Left renal pelvis (tissue), 4 donors: Measurements from ENCODE around the gene HCFC1. TPM values are rescaled to one million over a fixed set of nuclear protein-coding genes. Genes with fewer than 3 reads are reported as not detected.

Experiments
- DNase-seq, 4 donors: peaks; one replicate each; pipeline ENCODE4 v3.0.0-alpha.2; 2013; ENCODE audit warnings: low read depth in 4 of 4, low spot score in 3 of 4
- polyA plus RNA-seq, 4 donors: library from polyadenylated mRNA; unstranded; fragments of 120-200 nt; gene quantifications; one replicate each; pipeline ENCODE4 v1.2.1, GENCODE V29; 2013; ENCODE audit not compliant: insufficient read length in 4 of 4

The HCFC1 gene
- polyA plus RNA-seq, 4 donors, result 38.1 to 49.9 (median 42.2) TPM

DNA sequence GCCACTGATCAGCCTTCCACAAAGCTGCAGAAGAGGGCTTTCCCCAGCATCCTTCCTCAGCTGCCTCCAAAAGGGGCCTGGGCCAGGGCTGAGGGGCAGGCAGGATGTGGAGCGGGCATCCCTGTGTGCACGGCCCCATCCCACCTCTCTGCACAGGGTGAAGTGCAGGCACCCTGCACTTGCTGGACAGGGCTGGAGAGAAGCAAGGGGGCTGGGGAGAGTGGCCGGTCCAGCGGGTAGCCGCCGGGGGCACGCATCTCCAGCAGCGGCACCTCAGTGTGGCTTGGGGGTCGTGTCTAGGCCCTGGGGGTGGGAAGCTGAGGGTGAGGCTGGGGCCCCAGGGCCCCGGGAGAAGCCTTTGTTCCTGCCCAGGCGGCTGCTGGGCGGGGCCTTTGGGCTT lies 64.2 kb downstream of the HCFC1 start:
- no peak for DNase-seq

DNA sequence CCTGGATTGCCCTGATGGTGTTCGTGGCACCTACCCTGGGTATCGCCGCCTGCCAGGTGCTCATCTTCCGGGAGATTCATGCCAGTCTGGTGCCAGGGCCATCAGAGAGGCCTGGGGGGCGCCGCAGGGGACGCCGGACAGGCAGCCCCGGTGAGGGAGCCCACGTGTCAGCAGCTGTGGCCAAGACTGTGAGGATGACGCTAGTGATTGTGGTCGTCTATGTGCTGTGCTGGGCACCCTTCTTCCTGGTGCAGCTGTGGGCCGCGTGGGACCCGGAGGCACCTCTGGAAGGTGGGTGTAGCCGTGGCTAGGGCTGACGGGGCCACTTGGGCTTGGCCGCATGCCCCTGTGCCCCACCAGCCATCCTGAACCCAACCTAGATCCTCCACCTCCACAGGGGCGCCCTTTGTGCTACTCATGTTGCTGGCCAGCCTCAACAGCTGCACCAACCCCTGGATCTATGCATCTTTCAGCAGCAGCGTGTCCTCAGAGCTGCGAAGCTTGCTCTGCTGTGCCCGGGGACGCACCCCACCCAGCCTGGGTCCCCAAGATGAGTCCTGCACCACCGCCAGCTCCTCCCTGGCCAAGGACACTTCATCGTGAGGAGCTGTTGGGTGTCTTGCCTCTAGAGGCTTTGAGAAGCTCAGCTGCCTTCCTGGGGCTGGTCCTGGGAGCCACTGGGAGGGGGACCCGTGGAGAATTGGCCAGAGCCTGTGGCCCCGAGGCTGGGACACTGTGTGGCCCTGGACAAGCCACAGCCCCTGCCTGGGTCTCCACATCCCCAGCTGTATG lies 65.3 kb downstream of the HCFC1 start:
- DNase-seq, result no peak

DNA sequence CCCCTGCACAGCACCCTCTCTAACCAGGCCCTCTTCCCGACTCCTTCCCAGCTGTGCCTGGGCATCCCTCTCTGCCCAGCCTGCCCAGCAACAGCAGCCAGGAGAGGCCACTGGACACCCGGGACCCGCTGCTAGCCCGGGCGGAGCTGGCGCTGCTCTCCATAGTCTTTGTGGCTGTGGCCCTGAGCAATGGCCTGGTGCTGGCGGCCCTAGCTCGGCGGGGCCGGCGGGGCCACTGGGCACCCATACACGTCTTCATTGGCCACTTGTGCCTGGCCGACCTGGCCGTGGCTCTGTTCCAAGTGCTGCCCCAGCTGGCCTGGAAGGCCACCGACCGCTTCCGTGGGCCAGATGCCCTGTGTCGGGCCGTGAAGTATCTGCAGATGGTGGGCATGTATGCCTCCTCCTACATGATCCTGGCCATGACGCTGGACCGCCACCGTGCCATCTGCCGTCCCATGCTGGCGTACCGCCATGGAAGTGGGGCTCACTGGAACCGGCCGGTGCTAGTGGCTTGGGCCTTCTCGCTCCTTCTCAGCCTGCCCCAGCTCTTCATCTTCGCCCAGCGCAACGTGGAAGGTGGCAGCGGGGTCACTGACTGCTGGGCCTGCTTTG lies 66.0 kb downstream of the HCFC1 start:
- DNase-seq, result no peak

DNA sequence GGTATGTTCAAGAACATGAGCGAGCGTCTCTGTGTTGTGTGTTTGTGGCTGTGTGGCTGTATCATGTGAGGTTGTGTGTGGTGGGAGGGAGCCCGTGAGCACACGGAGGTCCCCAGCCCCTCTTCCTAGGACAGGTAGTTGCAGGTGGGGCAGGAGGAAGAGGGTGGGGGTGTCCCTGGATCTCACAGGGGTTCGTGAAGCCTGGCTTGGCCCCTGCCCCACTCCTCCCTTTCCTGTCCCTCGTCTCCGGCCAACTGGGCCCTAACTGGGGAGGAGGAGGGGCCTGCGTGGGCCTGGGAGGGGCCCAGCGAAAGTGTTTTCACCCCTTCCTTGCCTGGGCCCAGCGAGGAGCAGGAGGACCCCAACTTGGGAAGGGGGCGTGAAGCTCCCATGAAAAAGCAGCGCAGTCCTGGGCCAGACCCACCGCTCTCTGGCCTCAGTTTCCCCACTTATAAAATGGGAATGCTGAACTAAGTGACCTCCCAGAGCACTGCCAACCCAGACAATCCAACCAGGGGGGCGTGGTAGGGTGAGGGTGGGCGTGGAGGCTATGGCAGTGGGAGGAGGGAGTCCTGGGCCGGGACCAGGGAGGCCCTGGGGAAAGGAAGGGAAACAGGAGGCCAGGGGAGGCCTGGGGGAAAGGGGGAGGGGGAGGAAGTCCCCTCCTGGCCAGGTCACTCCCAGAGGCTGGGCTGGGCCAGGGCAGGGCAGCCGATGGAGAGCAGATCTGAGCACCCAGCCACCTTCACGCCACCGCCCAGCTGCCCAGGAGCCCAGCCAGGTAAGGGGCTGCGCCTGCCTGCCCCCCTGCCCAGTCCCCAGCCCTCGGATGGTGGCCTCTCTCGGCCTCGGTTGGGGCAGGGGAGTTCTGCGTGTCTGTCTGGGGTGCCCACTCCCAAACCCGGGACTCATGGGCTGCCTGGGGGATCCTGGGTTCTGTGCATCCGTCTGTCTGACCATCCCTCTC lies 67.3 kb downstream of the HCFC1 start, which contains the start of gene AVPR2:
Gene AVPR2, plus strand, starts transcription at position 683 of the 967 bp plus-strand sequence. CDS start 473 bp downstream, outside the sequence.
- no peak for DNase-seq

DNA sequence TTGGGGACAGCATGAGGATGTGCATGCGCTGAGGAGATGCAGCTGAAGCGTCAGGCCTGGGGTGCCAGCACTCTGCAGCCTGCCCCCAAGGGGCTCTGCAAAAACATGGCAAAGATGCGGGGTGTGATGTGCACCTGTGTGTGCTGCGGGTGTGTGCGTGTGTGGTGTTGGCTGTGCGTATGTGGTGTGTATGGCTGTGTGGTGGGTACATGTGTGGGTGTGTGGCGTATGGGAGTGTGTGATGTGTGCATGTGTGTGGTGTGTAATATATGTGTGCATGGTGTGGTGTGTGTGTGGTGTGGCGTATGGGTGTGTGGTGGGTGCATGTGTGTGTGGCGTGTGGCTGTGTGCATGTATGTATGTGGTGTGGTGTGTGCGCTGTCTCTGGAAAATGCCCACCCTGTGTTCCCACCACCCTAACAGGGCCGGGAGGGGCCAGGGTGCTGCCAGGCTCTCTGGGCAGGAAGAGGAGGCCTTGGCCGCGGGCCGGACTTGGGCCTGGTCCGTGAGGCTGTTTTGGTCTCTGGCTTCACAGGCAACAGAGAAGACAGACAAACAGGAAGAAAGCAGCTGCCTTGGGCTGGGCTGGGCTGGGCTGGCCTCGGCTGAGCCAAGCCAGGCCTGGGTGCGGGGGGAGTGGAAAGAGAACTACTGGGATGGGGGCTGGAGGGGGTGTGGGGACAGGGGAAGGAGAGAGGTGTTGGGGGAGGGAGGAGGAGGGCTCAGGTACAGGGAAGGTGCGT lies 68.2 kb downstream of the HCFC1 start:
- DNase-seq, result no peak

DNA sequence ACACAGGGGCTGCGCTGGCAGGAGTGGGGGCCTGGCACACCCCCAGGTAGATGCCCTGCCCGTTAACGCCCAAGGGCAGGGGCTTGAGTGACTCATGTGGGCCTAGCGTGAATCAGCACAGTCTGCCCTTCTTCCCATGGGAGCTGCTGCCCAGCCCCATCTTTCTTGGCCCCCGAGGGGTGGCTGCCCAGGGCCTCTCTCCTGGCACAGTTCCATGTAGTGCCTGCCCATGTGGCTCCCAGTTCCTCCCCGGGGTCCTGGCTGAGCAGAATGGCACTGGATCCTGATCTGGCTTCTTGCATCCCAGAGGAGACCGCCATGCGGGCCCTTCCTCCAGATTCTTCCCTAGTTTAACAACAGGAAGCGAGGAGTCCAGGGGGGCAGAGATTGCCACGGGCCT lies 69.2 kb downstream of the HCFC1 start:
- no peak for DNase-seq

DNA sequence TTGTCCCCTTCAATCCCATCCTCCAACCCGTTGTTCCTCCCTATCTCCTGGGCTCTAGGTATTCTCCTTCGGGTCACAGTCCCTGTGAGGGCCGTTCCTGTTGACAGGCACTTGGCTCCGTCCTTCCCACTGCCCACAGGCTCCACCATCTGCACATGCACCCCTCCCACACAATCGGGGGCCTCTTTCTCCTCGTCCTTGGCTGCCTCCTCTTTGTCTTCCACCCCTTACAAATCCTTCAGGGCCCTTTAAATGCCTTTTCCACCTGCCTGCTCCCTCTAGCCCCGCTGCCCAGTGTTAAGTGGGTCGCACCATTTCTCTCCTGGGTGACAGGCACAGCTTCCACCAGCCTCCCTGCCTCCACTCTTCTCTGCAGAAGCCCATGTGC lies 69.9 kb downstream of the HCFC1 start:
- DNase-seq, result no peak

DNA sequence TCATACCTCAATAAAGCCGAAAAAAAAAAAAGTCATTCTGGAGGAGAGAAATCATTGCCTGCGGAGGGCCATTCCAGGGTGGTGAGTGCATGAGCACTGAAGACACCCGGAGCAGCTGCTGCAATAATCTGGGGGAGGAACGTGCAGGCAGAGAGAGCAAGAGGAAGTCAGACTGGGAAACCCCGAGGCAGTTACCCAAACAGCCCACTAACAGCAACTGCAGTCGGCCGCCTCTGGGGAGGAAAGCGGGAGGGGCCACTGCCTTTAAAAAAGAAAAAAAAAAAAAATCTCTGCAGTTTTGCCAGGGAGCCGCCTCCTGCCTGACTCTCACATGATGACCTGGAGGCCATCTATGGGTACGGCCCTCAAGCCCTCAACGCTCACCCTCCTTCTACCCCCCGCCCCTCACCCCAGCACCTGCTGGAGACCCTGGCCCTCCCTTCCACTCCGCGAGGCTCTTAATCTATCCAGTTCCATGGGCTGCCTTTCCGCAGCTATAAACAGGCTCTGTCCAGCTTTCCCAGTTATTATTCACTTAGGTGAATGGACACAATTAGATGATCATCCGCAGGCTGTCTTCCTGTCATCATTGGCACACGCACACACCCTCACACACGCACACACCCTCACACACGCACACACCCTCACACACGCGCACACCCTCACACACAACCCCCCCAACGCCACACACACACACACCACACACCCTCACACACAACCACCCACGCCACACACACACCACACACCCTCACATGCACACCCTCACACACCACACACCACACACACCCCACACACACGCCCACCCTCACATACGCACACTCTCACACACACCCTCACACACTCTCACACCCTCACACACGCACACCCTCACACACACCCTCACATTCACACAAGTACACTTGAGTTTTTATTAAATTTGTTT lies 70.5 kb downstream of the HCFC1 start:
- DNase-seq, result no peak

DNA sequence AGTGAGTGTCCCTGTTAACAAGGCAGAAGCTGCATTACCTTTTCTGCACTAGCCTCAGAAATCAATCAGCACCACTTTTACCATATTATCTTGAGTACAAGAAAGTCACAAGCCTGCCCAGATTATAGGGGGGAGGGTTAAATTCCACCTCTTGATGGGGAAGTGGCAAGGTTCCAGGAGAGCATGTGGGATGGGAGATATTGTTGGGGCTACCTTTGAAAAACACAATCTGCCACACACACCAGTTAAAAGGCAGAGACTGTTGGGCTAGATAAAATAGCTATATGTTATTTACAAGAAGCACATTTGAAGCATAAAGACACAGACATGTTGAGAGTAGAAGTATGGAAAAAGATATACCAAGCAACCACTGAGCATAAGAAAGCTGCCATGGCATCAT lies 73.7 kb downstream of the HCFC1 start:
- no peak for DNase-seq

Other genes starting within 250 kb of the HCFC1 start
- gene BCAP31, start 247.4 kb downstream of the HCFC1 start, polyA plus RNA-seq, result 100 to 1,000 TPM; 100 to 199 (median 181) TPM
- 1 to 10 TPM; 7.0 to 9.6 (median 8.0) TPM for gene ABCD1, start 247.0 kb downstream of the HCFC1 start, polyA plus RNA-seq
- 1 to 10 TPM in 3 of 4 donors, under 1 TPM in 1; 0.76 to 2.1 (median 1.5) TPM for gene PLXNB3, start 207.6 kb downstream of the HCFC1 start, polyA plus RNA-seq
- 1 to 10 TPM in 3 of 4 donors, under 1 TPM in 1; 0.65 to 6.7 (median 1.9) TPM for gene SRPK3, start 190.8 kb downstream of the HCFC1 start, polyA plus RNA-seq
- 10 to 100 TPM; 59.4 to 95.2 (median 71.3) TPM for gene IDH3G, start 177.4 kb downstream of the HCFC1 start, polyA plus RNA-seq
- 100 to 1,000 TPM; 133 to 167 (median 150) TPM for gene SSR4, start 177.2 kb downstream of the HCFC1 start, polyA plus RNA-seq
- gene PDZD4, start 141.3 kb downstream of the HCFC1 start, polyA plus RNA-seq, result 10 to 100 TPM in 2 of 4 donors, 1 to 10 TPM in 2; 6.9 to 13.7 (median 9.6) TPM
- 10 to 100 TPM in 3 of 4 donors, 1 to 10 TPM in 1; 1.9 to 67.6 (median 44.6) TPM for gene L1CAM, start 85.6 kb downstream of the HCFC1 start, polyA plus RNA-seq
- gene AVPR2, start 67.1 kb downstream of the HCFC1 start, polyA plus RNA-seq, result 1 to 10 TPM in 3 of 4 donors, under 1 TPM in 1; 0.15 to 6.1 (median 1.9) TPM
- gene ARHGAP4, start 45.6 kb downstream of the HCFC1 start, polyA plus RNA-seq, result 10 to 100 TPM; 16.5 to 52.7 (median 23.7) TPM
- gene NAA10, start 36.8 kb downstream of the HCFC1 start, polyA plus RNA-seq, result 10 to 100 TPM; 46.8 to 83.0 (median 58.6) TPM
- gene RENBP, start 27.2 kb downstream of the HCFC1 start, polyA plus RNA-seq, result 10 to 100 TPM in 3 of 4 donors, 1 to 10 TPM in 1; 5.4 to 22.3 (median 14.5) TPM
- gene TMEM187, start 936 bp upstream of the HCFC1 start, polyA plus RNA-seq, result 1 to 10 TPM; 4.4 to 9.1 (median 5.2) TPM
- 10 to 100 TPM; 34.7 to 67.0 (median 44.6) TPM for gene IRAK1, start 48.1 kb upstream of the HCFC1 start, polyA plus RNA-seq
- gene MECP2, start 125.9 kb upstream of the HCFC1 start, polyA plus RNA-seq, result 10 to 100 TPM; 23.2 to 31.9 (median 29.7) TPM
- gene OPN1LW, start 172.4 kb upstream of the HCFC1 start, polyA plus RNA-seq, result not detected
- not detected for gene OPN1MW, start 210.8 kb upstream of the HCFC1 start, polyA plus RNA-seq
- gene OPN1MW2, start 247.9 kb upstream of the HCFC1 start, polyA plus RNA-seq, result not detected